ENCODE results near the gene SLC38A8.

DNA sequence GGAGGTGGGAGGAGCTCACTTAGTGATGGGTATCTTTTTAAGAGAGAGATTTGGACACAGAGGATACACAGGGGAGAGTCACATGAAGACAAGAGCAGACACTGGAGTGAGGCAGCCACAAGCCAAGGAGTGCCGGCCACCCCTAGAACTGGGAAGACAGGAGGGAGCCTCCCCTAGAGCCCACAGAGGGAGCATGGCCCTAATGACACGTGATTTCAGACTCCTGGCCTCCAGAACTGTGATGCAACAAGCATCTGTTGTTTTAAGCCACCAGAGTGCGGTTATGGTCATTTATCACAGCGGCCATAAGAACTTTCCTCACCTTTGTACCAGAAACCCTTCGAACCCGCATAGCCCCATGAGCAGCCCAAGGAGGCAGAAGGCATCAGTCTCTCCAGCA is 33.3 kb downstream of the SLC38A8 start:
- TF ChIP-seq SUZ12 (IDR thresholded peaks at IDR 0.05), result no peak
- no peak for TF ChIP-seq NFRKB (IDR thresholded peaks at IDR 0.05)
- no peak for TF ChIP-seq BHLHE40 (IDR thresholded peaks at IDR 0.05; ENCODE audit: borderline replicate concordance)
- TF ChIP-seq FOXA1 (IDR thresholded peaks at IDR 0.05), result no peak
- TF ChIP-seq TARDBP (IDR thresholded peaks at IDR 0.05), result no peak
- no peak for TF ChIP-seq ELF4 (IDR thresholded peaks at IDR 0.05)
- no peak for TF ChIP-seq SP1 (IDR thresholded peaks at IDR 0.05)
- no peak for TF ChIP-seq LEF1 (IDR thresholded peaks at IDR 0.05; ENCODE audit: borderline replicate concordance)
- no peak for TF ChIP-seq ZNF384 (IDR thresholded peaks at IDR 0.05)
